ENCODE measurements around the gene ABCA7. TPM values are rescaled to one million over a fixed set of nuclear protein-coding genes. Genes with fewer than 3 reads are reported as not detected.

The ABCA7 gene
- total and polyA plus RNA-seq, 7 experiments from 2014 or later: 6.6 to 323 (median 126) TPM

- H3K36me3 ChIP-seq (ENCODE audit: control insufficient read depth in 2 of 3, insufficient read depth in 3 of 3, low read length in 3 of 3): peaks cover 0 to 32% (median 6%) of the 10 kb centered on the region in 3 experiments
- H3K4me3 ChIP-seq (ENCODE audit: low read length): peak overlapping the region; percentile 27
- peaks cover 0 to 2% (median 0%) of the 10 kb centered on the region in 11 donors for H3K9me3 Mint-ChIP-seq
- no peaks in the 10 kb centered on the region for H3K27me3 ChIP-seq (ENCODE audit: control insufficient read depth in 2 of 2, insufficient read depth in 2 of 2, low read length in 2 of 2)
- H3K36me3 Mint-ChIP-seq: peaks cover 5 to 23% (median 10%) of the 10 kb centered on the region in 5 donors
- peak overlapping the region; percentile 40 to 92 (median 71) for H3K27ac Mint-ChIP-seq
- no peaks in the 10 kb centered on the region for H3K27me3 Mint-ChIP-seq
- ChIA-PET POLR2A (interaction anchor here (0.7 to 37.6 kb wide), 12 partner anchors 9 to 174 kb away, joined by 3 to 2022 read pairs (median 4); partner anchors contain the start of genes ABCA7, CNN2, GPX4 and POLR2E), CTCF (interaction anchor here (0.9 to 5.7 kb wide), 13 partner anchors 9 to 66 kb away, joined by 3 to 68 read pairs (median 4); partner anchors contain the start of genes POLR2E and RNU6-2)
- peaks cover 32 to 38% of the 10 kb centered on the region in 2 donors for H3K4me1 ChIP-seq (ENCODE audit: control insufficient read depth in 2 of 2, insufficient read depth in 2 of 2, low read length in 2 of 2)
- peak overlapping the region; percentile 99 for H3K27ac ChIP-seq (ENCODE audit: low read depth, low read length)
- H3K4me1 Mint-ChIP-seq: peaks cover 20 to 42% (median 33%) of the 10 kb centered on the region in 7 donors
- ATAC-seq: peak; percentile 47
- H3K4me3 Mint-ChIP-seq: peak overlapping the region; percentile 59 to 99 (median 68)
- DNase-seq: peak; percentile 60 to 82 (median 72)
- H3K9me3 ChIP-seq (ENCODE audit: control insufficient read depth in 2 of 3, low read length in 3 of 3): no peaks in the 10 kb centered on the region
- intact Hi-C loops (cut with micrococcal nuclease): loop anchor here (1.0 to 5.0 kb wide), 6 partner anchors 8 to 203 kb away; partner anchors contain the start of genes CNN2 (in 1 of the 2) and GPX4 (in 1 of the 2)
These were observed 25.0 kb downstream of the ABCA7 start for GRCh38 chr19:1064661-1065605.

- DNase-seq (peak in 2 of 9 donors; percentile 16 to 18), ATAC-seq (no peak)
- H3K4me1 Mint-ChIP-seq: peaks cover 20 to 44% (median 35%) of the 10 kb centered on the region in 7 donors
- Histone ChIP-seq H3K9me3 (ENCODE audit: control insufficient read depth in 2 of 3, low read length in 3 of 3) (no peaks in the 10 kb centered on the region), H3K4me1 (ENCODE audit: control insufficient read depth in 2 of 2, insufficient read depth in 2 of 2, low read length in 2 of 2) (peaks cover 37 to 41% of the 10 kb centered on the region in 2 donors), H3K4me3 (ENCODE audit: low read length) (peak overlapping the region; percentile 27), H3K27ac (ENCODE audit: low read depth, low read length) (peak overlapping the region; percentile 99), H3K36me3 (ENCODE audit: control insufficient read depth in 2 of 3, insufficient read depth in 3 of 3, low read length in 3 of 3) (peaks cover 0 to 33% (median 8%) of the 10 kb centered on the region in 3 experiments), H3K27me3 (ENCODE audit: control insufficient read depth in 2 of 2, insufficient read depth in 2 of 2, low read length in 2 of 2) (no peaks in the 10 kb centered on the region)
- ChIA-PET POLR2A (interaction anchor here (1.1 to 37.6 kb wide), 9 partner anchors 9 to 127 kb away, joined by 3 to 2022 read pairs (median 26); partner anchors contain the start of genes ABCA7, CNN2, GPX4 and POLR2E), CTCF (interaction anchor here (0.6 to 5.7 kb wide), 6 partner anchors 10 to 43 kb away, joined by 4 to 68 read pairs (median 7); partner anchors contain the start of gene POLR2E)
- peak overlapping the region; percentile 40 to 92 (median 63) for H3K27ac Mint-ChIP-seq
- no peaks in the 10 kb centered on the region for H3K27me3 Mint-ChIP-seq
- peaks cover 5 to 24% (median 10%) of the 10 kb centered on the region in 5 donors for H3K36me3 Mint-ChIP-seq
- H3K4me3 Mint-ChIP-seq: peak overlapping the region; percentile 36 to 99 (median 74)
- intact Hi-C loops (cut with micrococcal nuclease): loop anchor here (1.0 to 5.0 kb wide), 8 partner anchors 8 to 203 kb away; partner anchors contain the start of genes ABCA7 (in 1 of the 2), ATP5F1D (in 1 of the 2), CNN2 (in 1 of the 2) and GPX4 (in 1 of the 2)
- H3K9me3 Mint-ChIP-seq: peaks cover 0 to 2% (median 0%) of the 10 kb centered on the region in 11 donors
These were observed 25.8 kb downstream of the ABCA7 start for GRCh38 chr19:1065606-1066109.

GRCh38 chr19:1066251-1066747 is 26.4 kb downstream of the ABCA7 start:
- intact Hi-C loops (cut with micrococcal nuclease): loop anchor here (2.0 to 5.0 kb wide), 6 partner anchors 25 to 204 kb away; partner anchors contain the start of genes ABCA7 (in 1 of the 2), ATP5F1D (in 1 of the 2), CNN2 (in 1 of the 2) and GPX4 (in 1 of the 2)
- CTCF ChIA-PET: interaction anchor here (0.6 to 5.7 kb wide), 5 partner anchors 10 to 209 kb away, joined by 3 to 68 read pairs (median 4); no protein-coding TSS in a partner anchor

GRCh38 chr19:1066748-1067340 is 26.9 kb downstream of the ABCA7 start, which contains the start of gene ARHGAP45:
Gene ARHGAP45, plus strand, starts transcription at chr19:1067167. Its CDS starts 239 bp downstream, at chr19:1067406.
- Histone ChIP-seq H3K4me3 (ENCODE audit: low read length) (peak within 1 kb of the TSS; percentile 98), H3K4me1 (ENCODE audit: control insufficient read depth in 2 of 2, insufficient read depth in 2 of 2, low read length in 2 of 2) (peaks cover 43 to 50% of the 10 kb centered on the region in 2 donors), H3K36me3 (ENCODE audit: control insufficient read depth in 2 of 3, insufficient read depth in 3 of 3, low read length in 3 of 3) (peaks cover 0 to 38% (median 11%) of the 10 kb centered on the region in 3 experiments), H3K9me3 (ENCODE audit: control insufficient read depth in 2 of 3, low read length in 3 of 3) (no peaks in the 10 kb centered on the region), H3K27me3 (ENCODE audit: control insufficient read depth in 2 of 2, insufficient read depth in 2 of 2, low read length in 2 of 2) (no peaks in the 10 kb centered on the region), H3K27ac (ENCODE audit: low read depth, low read length) (peak within 1 kb of the TSS; percentile 99)
- Mint-ChIP-seq H3K4me3 (peak within 1 kb of the TSS; percentile 90 to 99 (median 96)), H3K27ac (peak within 1 kb of the TSS; percentile 90 to 99 (median 95)), H3K9me3 (peaks cover 0 to 2% (median 0%) of the 10 kb centered on the region in 11 donors), H3K4me1 (peaks cover 24 to 49% (median 38%) of the 10 kb centered on the region in 7 donors), H3K36me3 (peaks cover 8 to 27% (median 13%) of the 10 kb centered on the region in 5 donors), H3K27me3 (no peaks in the 10 kb centered on the region)
- intact Hi-C loops (cut with micrococcal nuclease): loop anchor here (1.0 to 5.0 kb wide), 10 partner anchors 10 to 205 kb away; partner anchors contain the start of genes ABCA7 (in 2 of the 2), ATP5F1D (in 1 of the 2), CNN2 (in 1 of the 2) and GPX4 (in 1 of the 2)
- DNase-seq: peak; percentile 81 to 90 (median 86)
- POLR2A ChIA-PET: interaction anchor here (0.7 to 37.6 kb wide), 20 partner anchors 10 to 202 kb away, joined by 3 to 2022 read pairs (median 6); partner anchors contain the start of genes ABCA7, CIRBP, CNN2 and GPX4
- ATAC-seq: peak; percentile 66
- CTCF ChIA-PET: interaction anchor here (0.6 to 5.7 kb wide), 6 partner anchors 11 to 209 kb away, joined by 3 to 68 read pairs (median 4); no protein-coding TSS in a partner anchor

More at GRCh38 chr19:1066251-1066747, 26.4 kb downstream of the ABCA7 start:
- peaks cover 20 to 44% (median 35%) of the 10 kb centered on the region in 7 donors for H3K4me1 Mint-ChIP-seq
- no peaks in the 10 kb centered on the region for H3K27me3 Mint-ChIP-seq
- DNase-seq: peak in 3 of 9 donors; percentile 14 to 36 (median 18)
- H3K27me3 ChIP-seq (ENCODE audit: control insufficient read depth in 2 of 2, insufficient read depth in 2 of 2, low read length in 2 of 2): no peaks in the 10 kb centered on the region
- ATAC-seq: no peak
- H3K9me3 ChIP-seq (ENCODE audit: control insufficient read depth in 2 of 3, low read length in 3 of 3): no peaks in the 10 kb centered on the region
- H3K4me1 ChIP-seq (ENCODE audit: control insufficient read depth in 2 of 2, insufficient read depth in 2 of 2, low read length in 2 of 2): peaks cover 40 to 46% of the 10 kb centered on the region in 2 donors
- H3K4me3 Mint-ChIP-seq: peak overlapping the region; percentile 18 to 99 (median 90)
- H3K9me3 Mint-ChIP-seq: peaks cover 0 to 2% (median 0%) of the 10 kb centered on the region in 11 donors
- POLR2A ChIA-PET: interaction anchor here (1.2 to 37.6 kb wide), 12 partner anchors 9 to 203 kb away, joined by 3 to 2022 read pairs (median 26); partner anchors contain the start of genes ABCA7, CIRBP, CNN2 and GPX4
- peaks cover 5 to 24% (median 10%) of the 10 kb centered on the region in 5 donors for H3K36me3 Mint-ChIP-seq
- peak overlapping the region; percentile 98 for H3K4me3 ChIP-seq (ENCODE audit: low read length)
- peaks cover 0 to 37% (median 11%) of the 10 kb centered on the region in 3 experiments for H3K36me3 ChIP-seq (ENCODE audit: control insufficient read depth in 2 of 3, insufficient read depth in 3 of 3, low read length in 3 of 3)
- H3K27ac ChIP-seq (ENCODE audit: low read depth, low read length): peak overlapping the region; percentile 99
- H3K27ac Mint-ChIP-seq: peak overlapping the region in 8 of 9 donors; percentile 22 to 92 (median 68)

GRCh38 chr19:1067341-1067957 is 27.5 kb downstream of the ABCA7 start:
- no peaks in the 10 kb centered on the region for H3K9me3 ChIP-seq (ENCODE audit: control insufficient read depth in 2 of 3, low read length in 3 of 3)
- H3K27me3 ChIP-seq (ENCODE audit: control insufficient read depth in 2 of 2, insufficient read depth in 2 of 2, low read length in 2 of 2): no peaks in the 10 kb centered on the region
- ATAC-seq (peak; percentile 64), DNase-seq (peak in 6 of 9 donors; percentile 66 to 87 (median 82))
- peaks cover 30 to 55% (median 42%) of the 10 kb centered on the region in 7 donors for H3K4me1 Mint-ChIP-seq
- peak overlapping the region; percentile 90 to 99 (median 96) for H3K4me3 Mint-ChIP-seq
- H3K4me1 ChIP-seq (ENCODE audit: control insufficient read depth in 2 of 2, insufficient read depth in 2 of 2, low read length in 2 of 2): peaks cover 49 to 56% of the 10 kb centered on the region in 2 donors
- H3K27ac ChIP-seq (ENCODE audit: low read depth, low read length): peak overlapping the region; percentile 99
- peak overlapping the region; percentile 98 for H3K4me3 ChIP-seq (ENCODE audit: low read length)
- peaks cover under 1 to 37% (median 13%) of the 10 kb centered on the region in 3 experiments for H3K36me3 ChIP-seq (ENCODE audit: control insufficient read depth in 2 of 3, insufficient read depth in 3 of 3, low read length in 3 of 3)
- H3K27me3 Mint-ChIP-seq: no peaks in the 10 kb centered on the region
- intact Hi-C loops (cut with micrococcal nuclease): loop anchor here (1.0 to 5.0 kb wide), 10 partner anchors 10 to 205 kb away; partner anchors contain the start of genes ABCA7 (in 2 of the 2), ATP5F1D (in 1 of the 2), CNN2 (in 1 of the 2) and GPX4 (in 1 of the 2)
- H3K36me3 Mint-ChIP-seq: peaks cover 10 to 29% (median 18%) of the 10 kb centered on the region in 5 donors
- peak overlapping the region; percentile 90 to 99 (median 95) for H3K27ac Mint-ChIP-seq
- ChIA-PET CTCF (interaction anchor here (0.9 to 5.7 kb wide), 5 partner anchors 11 to 125 kb away, joined by 3 to 68 read pairs (median 5); no protein-coding TSS in a partner anchor), POLR2A (interaction anchor here (0.7 to 37.6 kb wide), 22 partner anchors 10 to 202 kb away, joined by 3 to 2022 read pairs (median 6); partner anchors contain the start of genes ABCA7, CIRBP, CNN2 and GPX4)
- H3K9me3 Mint-ChIP-seq: peaks cover 0 to 2% (median 0%) of the 10 kb centered on the region in 11 donors
